MCF 10A (cell line): Measurements from ENCODE around the gene KRT37. TPM values are rescaled to one million over a fixed set of nuclear protein-coding genes. Genes with fewer than 3 reads are reported as not detected.
A peak's percentile ranks its signal among the peaks of the same experiment; 100 is the strongest.
"Not testable (repeated sequence)": the region's sequence is repeated elsewhere in the genome, so short reads cannot be mapped to it uniquely, and the experiment has no call there.

Source experiments
- BruUV-seq: library from RNA; stranded (reverse); fragments of 400-500 nt; replicated peaks from 2 replicates; lab custom pipeline; 2021; lab: Mats Ljungman, UMichigan
- CTCF ChIA-PET: fragments of 300-600 bp; sonication (Branson Sonifier 250); formaldehyde crosslinking; extraction: SDS; loops from one replicate; lab custom pipeline; 2021; ENCODE audit warnings: antibody characterized with exemption, inconsistent platforms; lab: Yijun Ruan, JAX
- POLR2A ChIA-PET: fragments of 300-600, 350-650 bp; sonication (Branson Sonifier 250); formaldehyde crosslinking; extraction: SDS; loops from one replicate; lab custom pipeline; 2020; ENCODE audit warnings: antibody characterized with exemption, inconsistent platforms; lab: Yijun Ruan, JAX
- DNase-seq: peaks from one replicate; pipeline ENCODE4 v3.0.0-alpha.2; 2018; ENCODE audit not compliant: unreplicated experiment
- H3K27ac Mint-ChIP-seq: one replicate; pipeline ENCODE4 v1.8.0; 2022; ENCODE audit warnings: mild to moderate bottlenecking, low read depth, mixed read lengths; ENCODE audit not compliant: unreplicated experiment
- H3K27me3 Mint-ChIP-seq: one replicate; pipeline ENCODE4 v1.8.0; 2022; ENCODE audit warnings: mixed read lengths; ENCODE audit not compliant: insufficient read depth, unreplicated experiment
- H3K36me3 Mint-ChIP-seq: one replicate; pipeline ENCODE4 v1.8.0; 2022; ENCODE audit warnings: mild to moderate bottlenecking, moderate library complexity, mixed read lengths; ENCODE audit not compliant: insufficient read depth, unreplicated experiment
- H3K4me1 Mint-ChIP-seq: one replicate; pipeline ENCODE4 v1.8.0; 2022; ENCODE audit warnings: mixed read lengths; ENCODE audit not compliant: insufficient read depth, unreplicated experiment
- H3K4me3 Mint-ChIP-seq: one replicate; pipeline ENCODE4 v1.8.0; 2022; ENCODE audit warnings: mild to moderate bottlenecking, moderate library complexity, mixed read lengths; ENCODE audit not compliant: unreplicated experiment
- H3K9me3 Mint-ChIP-seq: one replicate; pipeline ENCODE4 v1.8.0; 2022; ENCODE audit warnings: mixed read lengths; ENCODE audit not compliant: unreplicated experiment
- CTCF ChIP-seq: fragments of 200-600 bp; IDR thresholded peaks from one replicate; pipeline ENCODE4 v1.8.0; 2022; ENCODE audit warnings: antibody characterized with exemption, mild to moderate bottlenecking; ENCODE audit not compliant: unreplicated experiment
- intact Hi-C: fragments of 100-400 bp; cut with micrococcal nuclease; formaldehyde crosslinking; loops from 2 replicates; pipeline ENCODE4 v1.14.1; 2022
- total RNA-seq: library from RNA; stranded (reverse); gene quantifications from 2 replicates; pipeline ENCODE4 v1.2.3, GENCODE V29; 2022

KRT37 gene
- total RNA-seq, 1 experiment from 2014 or later, result not detected

- intact Hi-C loops, result no loop called here
- no TSS peak for BruUV-seq
- CTCF ChIA-PET, result no interaction called here
- Mint-ChIP-seq H3K4me1 (no peaks in the 10 kb centered on the region), H3K36me3 (no peaks in the 10 kb centered on the region), H3K27ac (no peak overlapping the region), H3K27me3 (peaks cover 11% of the 10 kb centered on the region), H3K4me3 (no peak overlapping the region), H3K9me3 (peaks cover 8% of the 10 kb centered on the region)
- DNase-seq, result no peak
- POLR2A ChIA-PET, result no interaction called here
- TF ChIP-seq CTCF, result no peak
Observed at GRCh38 chr17:41387670-41388069, 36.7 kb downstream of the KRT37 start.

DNA sequence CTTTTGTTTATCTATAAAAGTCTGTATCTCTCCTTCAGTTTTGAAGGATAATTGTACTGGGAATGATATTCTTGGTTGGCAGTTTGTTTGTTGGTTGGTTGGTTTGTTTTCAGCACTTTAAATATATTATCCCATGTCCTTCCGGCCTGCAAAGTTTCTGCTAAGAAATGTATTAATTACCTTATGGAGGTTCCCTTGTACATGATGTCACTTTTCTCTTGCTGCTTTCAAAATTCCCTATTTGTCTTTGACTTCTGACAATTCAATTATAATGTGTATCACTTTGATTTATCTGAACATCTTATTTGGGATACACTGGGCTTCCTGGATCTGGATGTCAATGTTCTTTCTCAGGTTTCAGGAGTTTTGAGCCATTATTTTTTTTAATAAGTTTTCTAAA lies 38.2 kb downstream of the KRT37 start:
- Mint-ChIP-seq H3K4me3 (no peak overlapping the region), H3K4me1 (no peaks in the 10 kb centered on the region), H3K9me3 (peaks cover 8% of the 10 kb centered on the region), H3K27ac (no peak overlapping the region), H3K36me3 (no peaks in the 10 kb centered on the region), H3K27me3 (peaks cover 11% of the 10 kb centered on the region)
- intact Hi-C loops, result no loop called here
- ChIA-PET CTCF (no interaction called here), POLR2A (no interaction called here)
- DNase-seq, result no peak
- BruUV-seq, result no TSS peak
- TF ChIP-seq CTCF, result no peak

GRCh38 chr17:41383690-41384089 lies 40.7 kb downstream of the KRT37 start:
- H3K4me3 Mint-ChIP-seq, result no peak overlapping the region
- H3K9me3 Mint-ChIP-seq, result peaks cover 8% of the 10 kb centered on the region
- ChIA-PET POLR2A (interaction anchor here (0.7 kb wide), 1 partner anchor 12 kb away, joined by 3 read pairs; no protein-coding TSS in a partner anchor), CTCF (no interaction called here)
- no TSS peak for BruUV-seq
- no peaks in the 10 kb centered on the region for H3K36me3 Mint-ChIP-seq
- intact Hi-C loops, result no loop called here
- peaks cover 10% of the 10 kb centered on the region for H3K4me1 Mint-ChIP-seq
- no peak for DNase-seq
- peaks cover 11% of the 10 kb centered on the region for H3K27me3 Mint-ChIP-seq
- no peak for TF ChIP-seq CTCF
- H3K27ac Mint-ChIP-seq, result no peak overlapping the region

DNA sequence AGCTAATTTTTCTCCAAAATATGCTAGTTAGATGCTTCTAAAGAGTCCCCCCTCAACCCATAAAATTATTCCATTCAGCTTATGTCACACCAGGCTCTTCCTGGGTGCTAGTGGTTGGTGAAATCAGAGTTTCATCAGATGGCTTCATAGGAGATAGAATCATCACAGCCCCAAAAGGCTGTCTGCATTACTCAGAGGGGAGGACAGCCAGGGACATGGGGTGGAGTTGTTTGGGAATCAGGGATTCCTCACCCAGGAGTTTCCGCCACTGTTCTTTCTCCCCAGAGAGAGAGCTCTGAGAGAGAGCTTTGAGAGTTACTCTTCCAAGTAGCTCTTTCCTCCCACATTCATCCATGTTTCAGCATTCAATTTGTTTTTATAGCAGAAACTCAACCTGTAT lies 42.0 kb downstream of the KRT37 start:
- peaks cover 10% of the 10 kb centered on the region for H3K4me1 Mint-ChIP-seq
- peaks cover 11% of the 10 kb centered on the region for H3K27me3 Mint-ChIP-seq
- intact Hi-C loops, result no loop called here
- no TSS peak for BruUV-seq
- no peak overlapping the region for H3K27ac Mint-ChIP-seq
- DNase-seq, result peak; percentile 34
- H3K9me3 Mint-ChIP-seq, result peaks cover 8% of the 10 kb centered on the region
- no peaks in the 10 kb centered on the region for H3K36me3 Mint-ChIP-seq
- TF ChIP-seq CTCF, result no peak
- ChIA-PET POLR2A (interaction anchor here (1.2 kb wide), 1 partner anchor 8 kb away, joined by 3 read pairs; no protein-coding TSS in a partner anchor), CTCF (no interaction called here)
- no peak overlapping the region for H3K4me3 Mint-ChIP-seq

- ChIA-PET CTCF (interaction anchor here (0.6 kb wide), 1 partner anchor 312 kb away, joined by 3 read pairs; no protein-coding TSS in a partner anchor), POLR2A (interaction anchor here (1.2 kb wide), 1 partner anchor 8 kb away, joined by 3 read pairs; no protein-coding TSS in a partner anchor)
- H3K9me3 Mint-ChIP-seq, H3K27ac Mint-ChIP-seq, DNase-seq, intact Hi-C loops, H3K4me1 Mint-ChIP-seq, H3K36me3 Mint-ChIP-seq, BruUV-seq, H3K4me3 Mint-ChIP-seq: not testable (repeated sequence)
- H3K27me3 Mint-ChIP-seq, result peaks cover 11% of the 10 kb centered on the region
Observed at GRCh38 chr17:41381943-41382342, 42.4 kb downstream of the KRT37 start, which contains the start of gene KRT34. KRT34 (minus strand) TSS chr17:41382306; CDS start chr17:41382246, 60 bp downstream.

DNA sequence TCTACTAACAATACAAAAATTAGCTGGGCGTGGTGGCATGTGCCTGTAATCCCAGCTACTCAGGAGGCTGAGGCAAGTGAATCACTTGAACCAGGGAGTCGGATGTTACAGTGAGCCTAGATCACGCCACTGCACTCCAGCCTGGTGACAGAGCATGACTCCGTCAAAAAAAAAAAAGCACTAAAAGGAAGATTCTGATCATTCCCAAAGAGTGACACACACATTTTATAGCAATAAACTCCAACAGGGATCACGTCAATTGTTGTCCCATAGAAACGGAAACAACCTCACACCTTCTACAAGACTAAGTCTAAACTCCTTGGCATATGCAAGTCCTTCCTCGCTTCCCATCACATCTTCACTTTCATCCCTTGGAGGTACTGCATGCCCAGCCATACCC lies 44.3 kb downstream of the KRT37 start:
- H3K4me1 Mint-ChIP-seq, H3K9me3 Mint-ChIP-seq, H3K36me3 Mint-ChIP-seq, intact Hi-C loops, CTCF ChIA-PET, BruUV-seq, H3K27ac Mint-ChIP-seq, H3K4me3 Mint-ChIP-seq: not testable (repeated sequence)
- H3K27me3 Mint-ChIP-seq, result peaks cover 11% of the 10 kb centered on the region
- DNase-seq, result peak; percentile 43
- POLR2A ChIA-PET, result interaction anchor here (0.8 kb wide), 1 partner anchor 104 kb away, joined by 3 read pairs; the partner anchor contains the start of gene KRTAP9-7
